Liver (tissue), 3 donors: ENCODE measurements around the gene MSN.

Experiments
- GABPA ChIP-seq, 2 donors: IDR thresholded peaks in 1 of 2; conservative IDR thresholded peaks in 1 of 2; 2 replicates each; pipeline ENCODE4 v1.6.1; 2016; ENCODE audit warnings: antibody characterized with exemption in 2 of 2, mild to moderate bottlenecking in 1 of 2, moderate library complexity in 1 of 2
- YY1 ChIP-seq: IDR thresholded peaks from 2 replicates; pipeline ENCODE4 v1.6.1; 2016; ENCODE audit warnings: antibody characterized with exemption, mild to moderate bottlenecking
- TF ChIP-seq, protein P1 (sequence below): IDR thresholded peaks from 2 replicates; pipeline ENCODE4 v1.6.1; 2016; ENCODE audit warnings: antibody characterized with exemption, mild to moderate bottlenecking
- TF ChIP-seq, protein P2 (sequence below): fragments of 150-350 bp; IDR thresholded peaks from 2 replicates; pipeline ENCODE4 v1.5.1; 2017; ENCODE audit warnings: improper control_type of control experiment, low read depth, low read length; ENCODE audit not compliant: missing input control
- donor health status: healthy.
- donor health status: healthy.

- TF ChIP-seq, protein P1, sequence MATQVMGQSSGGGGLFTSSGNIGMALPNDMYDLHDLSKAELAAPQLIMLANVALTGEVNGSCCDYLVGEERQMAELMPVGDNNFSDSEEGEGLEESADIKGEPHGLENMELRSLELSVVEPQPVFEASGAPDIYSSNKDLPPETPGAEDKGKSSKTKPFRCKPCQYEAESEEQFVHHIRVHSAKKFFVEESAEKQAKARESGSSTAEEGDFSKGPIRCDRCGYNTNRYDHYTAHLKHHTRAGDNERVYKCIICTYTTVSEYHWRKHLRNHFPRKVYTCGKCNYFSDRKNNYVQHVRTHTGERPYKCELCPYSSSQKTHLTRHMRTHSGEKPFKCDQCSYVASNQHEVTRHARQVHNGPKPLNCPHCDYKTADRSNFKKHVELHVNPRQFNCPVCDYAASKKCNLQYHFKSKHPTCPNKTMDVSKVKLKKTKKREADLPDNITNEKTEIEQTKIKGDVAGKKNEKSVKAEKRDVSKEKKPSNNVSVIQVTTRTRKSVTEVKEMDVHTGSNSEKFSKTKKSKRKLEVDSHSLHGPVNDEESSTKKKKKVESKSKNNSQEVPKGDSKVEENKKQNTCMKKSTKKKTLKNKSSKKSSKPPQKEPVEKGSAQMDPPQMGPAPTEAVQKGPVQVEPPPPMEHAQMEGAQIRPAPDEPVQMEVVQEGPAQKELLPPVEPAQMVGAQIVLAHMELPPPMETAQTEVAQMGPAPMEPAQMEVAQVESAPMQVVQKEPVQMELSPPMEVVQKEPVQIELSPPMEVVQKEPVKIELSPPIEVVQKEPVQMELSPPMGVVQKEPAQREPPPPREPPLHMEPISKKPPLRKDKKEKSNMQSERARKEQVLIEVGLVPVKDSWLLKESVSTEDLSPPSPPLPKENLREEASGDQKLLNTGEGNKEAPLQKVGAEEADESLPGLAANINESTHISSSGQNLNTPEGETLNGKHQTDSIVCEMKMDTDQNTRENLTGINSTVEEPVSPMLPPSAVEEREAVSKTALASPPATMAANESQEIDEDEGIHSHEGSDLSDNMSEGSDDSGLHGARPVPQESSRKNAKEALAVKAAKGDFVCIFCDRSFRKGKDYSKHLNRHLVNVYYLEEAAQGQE = no peak
- TF ChIP-seq, protein P2, sequence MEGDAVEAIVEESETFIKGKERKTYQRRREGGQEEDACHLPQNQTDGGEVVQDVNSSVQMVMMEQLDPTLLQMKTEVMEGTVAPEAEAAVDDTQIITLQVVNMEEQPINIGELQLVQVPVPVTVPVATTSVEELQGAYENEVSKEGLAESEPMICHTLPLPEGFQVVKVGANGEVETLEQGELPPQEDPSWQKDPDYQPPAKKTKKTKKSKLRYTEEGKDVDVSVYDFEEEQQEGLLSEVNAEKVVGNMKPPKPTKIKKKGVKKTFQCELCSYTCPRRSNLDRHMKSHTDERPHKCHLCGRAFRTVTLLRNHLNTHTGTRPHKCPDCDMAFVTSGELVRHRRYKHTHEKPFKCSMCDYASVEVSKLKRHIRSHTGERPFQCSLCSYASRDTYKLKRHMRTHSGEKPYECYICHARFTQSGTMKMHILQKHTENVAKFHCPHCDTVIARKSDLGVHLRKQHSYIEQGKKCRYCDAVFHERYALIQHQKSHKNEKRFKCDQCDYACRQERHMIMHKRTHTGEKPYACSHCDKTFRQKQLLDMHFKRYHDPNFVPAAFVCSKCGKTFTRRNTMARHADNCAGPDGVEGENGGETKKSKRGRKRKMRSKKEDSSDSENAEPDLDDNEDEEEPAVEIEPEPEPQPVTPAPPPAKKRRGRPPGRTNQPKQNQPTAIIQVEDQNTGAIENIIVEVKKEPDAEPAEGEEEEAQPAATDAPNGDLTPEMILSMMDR = no peak
- TF ChIP-seq GABPA (IDR thresholded peaks at IDR 0.05 in 1 of 2, conservative IDR thresholded peaks at IDR 0.05 in 1 of 2) (no peak), YY1 (no peak)
Observed at GRCh38 chrX:65750674-65751469, 83.4 kb downstream of the MSN start.
